ENCODE measurements around the gene BST2.

DNA sequence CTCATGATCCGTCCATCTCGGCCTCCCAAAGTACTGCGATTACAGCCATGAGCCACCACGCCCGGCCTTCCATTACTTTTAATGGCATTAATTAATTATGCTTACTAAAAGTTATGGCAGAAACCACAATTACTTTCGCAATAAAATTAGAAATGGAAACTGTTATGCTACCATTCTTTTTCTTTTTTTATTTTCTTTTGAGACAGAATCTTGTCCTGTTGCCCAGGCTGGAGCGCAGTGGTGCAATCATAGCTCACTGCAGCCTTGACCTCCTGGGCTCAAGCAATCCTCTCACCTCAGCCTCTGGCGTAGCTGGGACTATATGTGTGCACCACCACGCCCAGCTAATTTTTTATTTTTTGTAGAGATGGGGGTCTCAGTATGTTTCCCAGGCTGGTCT is 4.6 kb upstream of the BST2 start:
- TF ChIP-seq, protein P1, sequence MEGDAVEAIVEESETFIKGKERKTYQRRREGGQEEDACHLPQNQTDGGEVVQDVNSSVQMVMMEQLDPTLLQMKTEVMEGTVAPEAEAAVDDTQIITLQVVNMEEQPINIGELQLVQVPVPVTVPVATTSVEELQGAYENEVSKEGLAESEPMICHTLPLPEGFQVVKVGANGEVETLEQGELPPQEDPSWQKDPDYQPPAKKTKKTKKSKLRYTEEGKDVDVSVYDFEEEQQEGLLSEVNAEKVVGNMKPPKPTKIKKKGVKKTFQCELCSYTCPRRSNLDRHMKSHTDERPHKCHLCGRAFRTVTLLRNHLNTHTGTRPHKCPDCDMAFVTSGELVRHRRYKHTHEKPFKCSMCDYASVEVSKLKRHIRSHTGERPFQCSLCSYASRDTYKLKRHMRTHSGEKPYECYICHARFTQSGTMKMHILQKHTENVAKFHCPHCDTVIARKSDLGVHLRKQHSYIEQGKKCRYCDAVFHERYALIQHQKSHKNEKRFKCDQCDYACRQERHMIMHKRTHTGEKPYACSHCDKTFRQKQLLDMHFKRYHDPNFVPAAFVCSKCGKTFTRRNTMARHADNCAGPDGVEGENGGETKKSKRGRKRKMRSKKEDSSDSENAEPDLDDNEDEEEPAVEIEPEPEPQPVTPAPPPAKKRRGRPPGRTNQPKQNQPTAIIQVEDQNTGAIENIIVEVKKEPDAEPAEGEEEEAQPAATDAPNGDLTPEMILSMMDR (IDR thresholded peaks at IDR 0.05) = no peak
- TF ChIP-seq POLR2A (IDR thresholded peaks at IDR 0.05; ENCODE audit: low read depth) = no peak
